ENCODE results near the gene SAMD11.

DNA sequence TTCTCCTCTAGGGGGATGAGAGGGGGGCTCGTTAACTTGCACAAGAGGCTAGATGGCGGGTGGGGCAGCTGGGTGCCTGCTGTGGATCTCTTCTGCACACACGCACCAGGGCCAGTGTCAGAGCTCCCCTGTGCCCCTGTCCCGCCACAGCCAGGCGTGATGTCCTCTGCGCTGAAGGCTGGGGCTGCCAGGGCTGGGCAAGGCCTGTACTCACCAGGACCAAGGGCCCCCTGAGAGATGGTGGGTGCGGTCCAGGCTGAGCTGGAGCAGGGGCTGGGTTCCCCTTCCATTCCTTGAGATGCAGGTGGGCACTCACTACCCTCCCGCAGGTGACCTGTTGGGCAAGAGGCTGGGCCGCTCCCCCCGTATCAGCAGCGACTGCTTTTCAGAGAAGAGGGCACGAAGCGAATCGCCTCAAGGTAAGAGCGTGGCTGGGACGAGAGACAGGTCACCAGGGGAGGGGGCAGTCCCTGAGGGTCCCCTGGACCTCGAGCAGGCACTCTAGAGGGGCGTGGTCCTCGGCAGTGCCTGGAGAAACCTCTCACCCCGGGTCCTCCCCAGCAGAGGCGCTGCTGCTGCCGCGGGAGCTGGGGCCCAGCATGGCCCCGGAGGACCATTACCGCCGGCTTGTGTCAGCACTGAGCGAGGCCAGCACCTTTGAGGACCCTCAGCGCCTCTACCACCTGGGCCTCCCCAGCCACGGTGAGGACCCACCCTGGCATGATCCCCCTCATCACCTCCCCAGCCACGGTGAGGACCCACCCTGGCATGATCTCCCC is 15.2 kb downstream of the SAMD11 start:
- no peak for TF ChIP-seq POLR2A (IDR thresholded peaks at IDR 0.05)
- TF ChIP-seq, protein P1, sequence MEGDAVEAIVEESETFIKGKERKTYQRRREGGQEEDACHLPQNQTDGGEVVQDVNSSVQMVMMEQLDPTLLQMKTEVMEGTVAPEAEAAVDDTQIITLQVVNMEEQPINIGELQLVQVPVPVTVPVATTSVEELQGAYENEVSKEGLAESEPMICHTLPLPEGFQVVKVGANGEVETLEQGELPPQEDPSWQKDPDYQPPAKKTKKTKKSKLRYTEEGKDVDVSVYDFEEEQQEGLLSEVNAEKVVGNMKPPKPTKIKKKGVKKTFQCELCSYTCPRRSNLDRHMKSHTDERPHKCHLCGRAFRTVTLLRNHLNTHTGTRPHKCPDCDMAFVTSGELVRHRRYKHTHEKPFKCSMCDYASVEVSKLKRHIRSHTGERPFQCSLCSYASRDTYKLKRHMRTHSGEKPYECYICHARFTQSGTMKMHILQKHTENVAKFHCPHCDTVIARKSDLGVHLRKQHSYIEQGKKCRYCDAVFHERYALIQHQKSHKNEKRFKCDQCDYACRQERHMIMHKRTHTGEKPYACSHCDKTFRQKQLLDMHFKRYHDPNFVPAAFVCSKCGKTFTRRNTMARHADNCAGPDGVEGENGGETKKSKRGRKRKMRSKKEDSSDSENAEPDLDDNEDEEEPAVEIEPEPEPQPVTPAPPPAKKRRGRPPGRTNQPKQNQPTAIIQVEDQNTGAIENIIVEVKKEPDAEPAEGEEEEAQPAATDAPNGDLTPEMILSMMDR (IDR thresholded peaks at IDR 0.05 in 8 of 11, conservative IDR thresholded peaks at IDR 0.05 in 3 of 11) = no peak
- no peak for TF ChIP-seq POLR2AphosphoS5 (IDR thresholded peaks at IDR 0.05)

Data from spleen (tissue), 7 donors.